Measurements from ENCODE around the gene MARK3.

MARK3 gene

DNA sequence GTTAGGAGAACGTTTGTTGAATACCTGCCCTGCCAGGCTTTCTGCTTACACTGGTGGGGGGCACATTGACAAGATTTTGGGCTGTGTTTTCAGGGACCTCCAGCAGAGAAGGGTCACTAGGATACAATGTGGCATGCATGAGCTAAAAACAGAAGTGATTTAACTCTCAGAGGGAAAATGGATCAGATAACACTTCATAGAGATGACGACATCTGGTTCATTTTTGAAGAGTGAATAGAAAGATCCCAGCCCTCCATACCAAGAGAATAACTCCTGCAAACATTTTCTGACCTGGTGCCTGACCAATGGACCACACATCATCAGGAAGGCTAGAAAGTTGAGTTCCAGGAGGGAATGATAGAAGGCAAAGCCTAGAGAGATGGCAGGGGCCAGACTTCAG is 103.7 kb downstream of the MARK3 start:
- H3K79me2 ChIP-seq (ENCODE audit: control insufficient read depth, insufficient read depth, low read length, poor library complexity) = no peaks in the 10 kb centered on the region
- no peak overlapping the region for H3K23ac ChIP-seq (ENCODE audit: low read length)
- no peak overlapping the region for H3K27ac ChIP-seq (ENCODE audit: low read depth, low read length)
- no peaks in the 10 kb centered on the region for H3K4me1 ChIP-seq (ENCODE audit: control insufficient read depth in 1 of 2, insufficient read depth in 2 of 2, low read length in 2 of 2)
- H3K14ac ChIP-seq (ENCODE audit: low read length) = no peak overlapping the region
- no peak overlapping the region for H2AK5ac ChIP-seq (ENCODE audit: low read length)
- no peaks in the 10 kb centered on the region for H3K27me3 ChIP-seq (ENCODE audit: insufficient read depth, low read length)
- H3K9ac ChIP-seq (ENCODE audit: low read length) = no peak overlapping the region
- H2BK12ac ChIP-seq (ENCODE audit: low read length) = no peak overlapping the region
- no peak overlapping the region for H3K4ac ChIP-seq (ENCODE audit: low read depth, low read length)
- no peak overlapping the region for H3K4me2 ChIP-seq (ENCODE audit: low read length)
- H2BK120ac ChIP-seq (ENCODE audit: insufficient read depth, low read length, poor library complexity) = no peak overlapping the region
- H4K91ac ChIP-seq (ENCODE audit: low read depth, low read length) = no peak overlapping the region
- WGBS (ENCODE audit: extremely low coverage, insufficient coverage, insufficient read length) = no CpG with 5 or more reads among the region's 2 CpGs
- H3K4me3 ChIP-seq (ENCODE audit: low read depth, low read length) = no peak overlapping the region
- no peak overlapping the region for H2BK5ac ChIP-seq (ENCODE audit: low read depth, low read length, poor library complexity)
- H2AFZ ChIP-seq (ENCODE audit: insufficient read depth, low read length, poor library complexity) = no peak overlapping the region
- no peak overlapping the region for H4K8ac ChIP-seq (ENCODE audit: low read depth, low read length)
- no peak overlapping the region for H4K12ac ChIP-seq (ENCODE audit: low read depth, low read length)
- no peak overlapping the region for H3K18ac ChIP-seq (ENCODE audit: low read length)
- peaks cover 21 to 44% of the 10 kb centered on the region in 2 experiments for H3K36me3 ChIP-seq (ENCODE audit: control insufficient read depth in 1 of 2, insufficient read depth in 2 of 2, low read length in 2 of 2)
- DNase-seq = no peak
- H3K9me3 ChIP-seq (ENCODE audit: insufficient read depth, low read depth, low read length) = no peaks in the 10 kb centered on the region
- H3K79me1 ChIP-seq (ENCODE audit: low read length) = no peaks in the 10 kb centered on the region

DNA sequence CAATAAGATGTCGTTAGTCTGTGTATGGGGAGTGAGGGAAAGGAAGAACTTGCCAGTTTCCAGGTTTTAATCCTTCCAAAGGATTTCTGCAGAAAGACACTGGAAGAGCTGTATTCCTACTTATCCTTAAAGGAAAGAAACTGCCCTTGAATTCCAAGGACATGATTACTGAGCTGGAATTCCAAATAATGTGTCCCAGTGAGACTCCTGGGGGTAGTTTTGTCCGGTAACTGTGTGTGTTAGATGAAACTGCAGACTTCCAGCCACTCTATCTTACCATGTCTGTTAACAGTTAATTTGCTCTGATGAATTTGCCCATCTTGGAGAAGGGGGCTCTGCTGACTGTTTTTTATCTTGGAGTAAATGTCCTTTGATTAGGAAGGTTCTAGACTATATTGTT is 104.4 kb downstream of the MARK3 start:
- no peaks in the 10 kb centered on the region for H3K79me1 ChIP-seq (ENCODE audit: low read length)
- no peak overlapping the region for H3K4me3 ChIP-seq (ENCODE audit: low read depth, low read length)
- H3K79me2 ChIP-seq (ENCODE audit: control insufficient read depth, insufficient read depth, low read length, poor library complexity) = no peaks in the 10 kb centered on the region
- no peak overlapping the region for H4K91ac ChIP-seq (ENCODE audit: low read depth, low read length)
- H2AFZ ChIP-seq (ENCODE audit: insufficient read depth, low read length, poor library complexity) = no peak overlapping the region
- H3K36me3 ChIP-seq (ENCODE audit: control insufficient read depth in 1 of 2, insufficient read depth in 2 of 2, low read length in 2 of 2) = peaks cover 24 to 44% of the 10 kb centered on the region in 2 experiments
- no peaks in the 10 kb centered on the region for H3K27me3 ChIP-seq (ENCODE audit: insufficient read depth, low read length)
- H3K23ac ChIP-seq (ENCODE audit: low read length) = no peak overlapping the region
- H3K14ac ChIP-seq (ENCODE audit: low read length) = no peak overlapping the region
- no peak overlapping the region for H2AK5ac ChIP-seq (ENCODE audit: low read length)
- no peak overlapping the region for H4K8ac ChIP-seq (ENCODE audit: low read depth, low read length)
- H2BK5ac ChIP-seq (ENCODE audit: low read depth, low read length, poor library complexity) = no peak overlapping the region
- no peaks in the 10 kb centered on the region for H3K4me1 ChIP-seq (ENCODE audit: control insufficient read depth in 1 of 2, insufficient read depth in 2 of 2, low read length in 2 of 2)
- no peak overlapping the region for H2BK12ac ChIP-seq (ENCODE audit: low read length)
- H4K12ac ChIP-seq (ENCODE audit: low read depth, low read length) = no peak overlapping the region
- H3K4ac ChIP-seq (ENCODE audit: low read depth, low read length) = no peak overlapping the region
- no peak overlapping the region for H3K9ac ChIP-seq (ENCODE audit: low read length)
- no CpG with 5 or more reads among the region's 2 CpGs for WGBS (ENCODE audit: extremely low coverage, insufficient coverage, insufficient read length)
- H3K18ac ChIP-seq (ENCODE audit: low read length) = no peak overlapping the region
- H3K4me2 ChIP-seq (ENCODE audit: low read length) = no peak overlapping the region
- no peak overlapping the region for H2BK120ac ChIP-seq (ENCODE audit: insufficient read depth, low read length, poor library complexity)
- no peak for DNase-seq
- no peak overlapping the region for H3K27ac ChIP-seq (ENCODE audit: low read depth, low read length)
- no peaks in the 10 kb centered on the region for H3K9me3 ChIP-seq (ENCODE audit: insufficient read depth, low read depth, low read length)

DNA sequence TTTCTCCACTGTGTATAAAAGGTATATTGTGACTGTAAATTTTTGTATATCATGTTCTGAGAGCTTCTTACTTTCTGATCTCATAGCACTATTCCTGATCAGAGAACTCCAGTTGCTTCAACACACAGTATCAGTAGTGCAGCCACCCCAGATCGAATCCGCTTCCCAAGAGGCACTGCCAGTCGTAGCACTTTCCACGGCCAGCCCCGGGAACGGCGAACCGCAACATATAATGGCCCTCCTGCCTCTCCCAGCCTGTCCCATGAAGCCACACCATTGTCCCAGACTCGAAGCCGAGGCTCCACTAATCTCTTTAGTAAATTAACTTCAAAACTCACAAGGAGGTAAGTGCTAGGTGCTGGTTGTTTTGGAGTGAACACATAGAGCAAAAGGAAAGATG is 106.5 kb downstream of the MARK3 start:
- no peak overlapping the region for H3K9ac ChIP-seq (ENCODE audit: low read length)
- H3K4me1 ChIP-seq (ENCODE audit: control insufficient read depth in 1 of 2, insufficient read depth in 2 of 2, low read length in 2 of 2) = no peaks in the 10 kb centered on the region
- H2BK12ac ChIP-seq (ENCODE audit: low read length) = no peak overlapping the region
- H3K4ac ChIP-seq (ENCODE audit: low read depth, low read length) = no peak overlapping the region
- H4K91ac ChIP-seq (ENCODE audit: low read depth, low read length) = no peak overlapping the region
- H3K27ac ChIP-seq (ENCODE audit: low read depth, low read length) = no peak overlapping the region
- no peaks in the 10 kb centered on the region for H3K9me3 ChIP-seq (ENCODE audit: insufficient read depth, low read depth, low read length)
- no peak overlapping the region for H3K14ac ChIP-seq (ENCODE audit: low read length)
- H3K18ac ChIP-seq (ENCODE audit: low read length) = no peak overlapping the region
- H4K8ac ChIP-seq (ENCODE audit: low read depth, low read length) = no peak overlapping the region
- no peak overlapping the region for H3K4me2 ChIP-seq (ENCODE audit: low read length)
- H2AK5ac ChIP-seq (ENCODE audit: low read length) = no peak overlapping the region
- H2BK120ac ChIP-seq (ENCODE audit: insufficient read depth, low read length, poor library complexity) = no peak overlapping the region
- no peak for DNase-seq
- no peak overlapping the region for H3K23ac ChIP-seq (ENCODE audit: low read length)
- no CpG with 5 or more reads among the region's 10 CpGs for WGBS (ENCODE audit: extremely low coverage, insufficient coverage, insufficient read length)
- no peak overlapping the region for H2BK5ac ChIP-seq (ENCODE audit: low read depth, low read length, poor library complexity)
- peaks cover 32 to 48% of the 10 kb centered on the region in 2 experiments for H3K36me3 ChIP-seq (ENCODE audit: control insufficient read depth in 1 of 2, insufficient read depth in 2 of 2, low read length in 2 of 2)
- no peak overlapping the region for H2AFZ ChIP-seq (ENCODE audit: insufficient read depth, low read length, poor library complexity)
- no peaks in the 10 kb centered on the region for H3K79me2 ChIP-seq (ENCODE audit: control insufficient read depth, insufficient read depth, low read length, poor library complexity)
- H3K79me1 ChIP-seq (ENCODE audit: low read length) = no peaks in the 10 kb centered on the region
- no peaks in the 10 kb centered on the region for H3K27me3 ChIP-seq (ENCODE audit: insufficient read depth, low read length)
- H4K12ac ChIP-seq (ENCODE audit: low read depth, low read length) = no peak overlapping the region
- no peak overlapping the region for H3K4me3 ChIP-seq (ENCODE audit: low read depth, low read length)

DNA sequence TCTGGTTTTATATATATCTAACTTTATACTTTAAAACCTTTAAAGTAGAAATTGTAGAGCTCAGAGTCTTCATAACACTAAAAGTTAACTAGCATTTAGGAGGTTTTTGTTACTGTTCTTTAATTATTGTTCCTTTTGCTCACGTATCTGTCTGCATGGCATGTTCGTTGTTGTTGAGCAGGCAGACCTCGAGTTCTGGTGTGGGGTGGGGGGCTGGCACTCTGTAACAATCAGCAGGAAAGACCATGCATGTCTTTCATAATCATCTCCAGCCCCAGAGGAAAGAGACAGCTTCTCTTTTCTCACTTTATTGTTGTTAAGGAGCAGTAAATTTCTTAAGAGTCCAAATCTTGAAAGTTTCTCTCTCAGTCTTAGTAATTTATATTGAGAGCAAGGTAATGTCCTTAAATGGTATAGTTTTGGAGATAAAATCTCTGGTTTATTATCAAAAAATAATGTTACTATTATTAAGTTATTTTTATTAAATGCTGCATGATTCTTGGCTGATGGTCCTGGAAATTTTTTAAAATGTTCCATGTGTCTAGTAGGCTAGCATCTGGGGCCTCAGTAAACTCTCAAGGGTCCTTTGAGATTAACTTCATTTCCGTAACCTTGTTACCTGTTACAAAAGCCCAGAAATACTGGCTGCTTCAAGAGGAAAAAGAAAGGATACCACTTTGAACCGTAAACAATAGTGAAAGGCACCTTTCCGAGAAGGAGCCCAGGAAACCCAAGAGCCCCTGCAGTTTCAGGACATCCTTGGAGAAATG is 107.1 kb downstream of the MARK3 start:
- WGBS (ENCODE audit: extremely low coverage, insufficient coverage, insufficient read length) = no CpG with 5 or more reads among the region's 6 CpGs
- H3K4ac ChIP-seq (ENCODE audit: low read depth, low read length) = no peak overlapping the region
- H3K36me3 ChIP-seq (ENCODE audit: control insufficient read depth in 1 of 2, insufficient read depth in 2 of 2, low read length in 2 of 2) = peaks cover 27 to 47% of the 10 kb centered on the region in 2 experiments
- no peak overlapping the region for H2BK120ac ChIP-seq (ENCODE audit: insufficient read depth, low read length, poor library complexity)
- no peak overlapping the region for H3K4me2 ChIP-seq (ENCODE audit: low read length)
- no peak for DNase-seq
- no peak overlapping the region for H3K23ac ChIP-seq (ENCODE audit: low read length)
- no peak overlapping the region for H2AFZ ChIP-seq (ENCODE audit: insufficient read depth, low read length, poor library complexity)
- H3K18ac ChIP-seq (ENCODE audit: low read length) = no peak overlapping the region
- H3K4me1 ChIP-seq (ENCODE audit: control insufficient read depth in 1 of 2, insufficient read depth in 2 of 2, low read length in 2 of 2) = no peaks in the 10 kb centered on the region
- H4K12ac ChIP-seq (ENCODE audit: low read depth, low read length) = no peak overlapping the region
- no peak overlapping the region for H4K91ac ChIP-seq (ENCODE audit: low read depth, low read length)
- no peak overlapping the region for H3K14ac ChIP-seq (ENCODE audit: low read length)
- no peak overlapping the region for H2BK5ac ChIP-seq (ENCODE audit: low read depth, low read length, poor library complexity)
- no peak overlapping the region for H3K4me3 ChIP-seq (ENCODE audit: low read depth, low read length)
- no peaks in the 10 kb centered on the region for H3K27me3 ChIP-seq (ENCODE audit: insufficient read depth, low read length)
- no peaks in the 10 kb centered on the region for H3K9me3 ChIP-seq (ENCODE audit: insufficient read depth, low read depth, low read length)
- no peak overlapping the region for H4K8ac ChIP-seq (ENCODE audit: low read depth, low read length)
- H3K79me2 ChIP-seq (ENCODE audit: control insufficient read depth, insufficient read depth, low read length, poor library complexity) = no peaks in the 10 kb centered on the region
- no peak overlapping the region for H3K27ac ChIP-seq (ENCODE audit: low read depth, low read length)
- no peak overlapping the region for H2AK5ac ChIP-seq (ENCODE audit: low read length)
- no peaks in the 10 kb centered on the region for H3K79me1 ChIP-seq (ENCODE audit: low read length)
- no peak overlapping the region for H2BK12ac ChIP-seq (ENCODE audit: low read length)
- no peak overlapping the region for H3K9ac ChIP-seq (ENCODE audit: low read length)
